ENCODE measurements around the gene EIF5A.
A peak's percentile ranks its signal among the peaks of the same experiment; 100 is the strongest.

The EIF5A gene
- total RNA-seq, result 109 to 364 (median 148) reads per million in 4 experiments

GRCh38 chr17:7306911-7307685, at the start of gene EIF5A:
Gene EIF5A, plus strand, starts transcription at chr17:7307628. Its CDS starts 2,008 bp downstream, at chr17:7309636.
- peak; percentile 100 for DNase-seq

- DNase-seq, result no peak
Observed at GRCh38 chr17:7258731-7259554, 48.5 kb upstream of the EIF5A start.

GRCh38 chr17:7259555-7259889, 47.9 kb upstream of the EIF5A start:
- DNase-seq, result no peak

- DNase-seq, result no peak
Observed at GRCh38 chr17:7260151-7260550, 47.3 kb upstream of the EIF5A start.

- peak; percentile 33 for DNase-seq
Observed at GRCh38 chr17:7260651-7261378, 46.6 kb upstream of the EIF5A start.

GRCh38 chr17:7261379-7262191, 45.8 kb upstream of the EIF5A start:
- no peak for DNase-seq

- no peak for DNase-seq
Observed at GRCh38 chr17:7262192-7262934, 45.1 kb upstream of the EIF5A start, which contains the start of gene CLDN7. Gene CLDN7, minus strand, starts transcription at chr17:7262478. Its CDS starts 435 bp downstream, at chr17:7262043.

- no peak for DNase-seq
Observed at GRCh38 chr17:7262935-7263800, 44.3 kb upstream of the EIF5A start.

- no peak for DNase-seq
Observed at GRCh38 chr17:7263801-7264078, 43.7 kb upstream of the EIF5A start.

- DNase-seq, result no peak
Observed at GRCh38 chr17:7266784-7267183, 40.6 kb upstream of the EIF5A start.

GRCh38 chr17:7279448-7279847, 28.0 kb upstream of the EIF5A start:
- DNase-seq, result no peak

- DNase-seq, result peak; percentile 75
Observed at GRCh38 chr17:7280519-7281073, 26.8 kb upstream of the EIF5A start.

GRCh38 chr17:7281074-7281952, 26.1 kb upstream of the EIF5A start, which contains the start of gene SLC2A4:
Gene SLC2A4, plus strand, starts transcription at chr17:7281718. Its CDS starts 217 bp downstream, at chr17:7281935.
- DNase-seq, result peak; percentile 81

- no peak for DNase-seq
Observed at GRCh38 chr17:7281953-7282751, 25.3 kb upstream of the EIF5A start.

- DNase-seq, result no peak
Observed at GRCh38 chr17:7282752-7283321, 24.6 kb upstream of the EIF5A start.

GRCh38 chr17:7283471-7284216, 23.8 kb upstream of the EIF5A start:
- DNase-seq, result no peak

GRCh38 chr17:7284911-7285310, 22.5 kb upstream of the EIF5A start:
- no peak for DNase-seq

Data from effector CD8-positive, alpha-beta T cell (primary cell).